ENCODE measurements around the gene ZBTB47.

DNA sequence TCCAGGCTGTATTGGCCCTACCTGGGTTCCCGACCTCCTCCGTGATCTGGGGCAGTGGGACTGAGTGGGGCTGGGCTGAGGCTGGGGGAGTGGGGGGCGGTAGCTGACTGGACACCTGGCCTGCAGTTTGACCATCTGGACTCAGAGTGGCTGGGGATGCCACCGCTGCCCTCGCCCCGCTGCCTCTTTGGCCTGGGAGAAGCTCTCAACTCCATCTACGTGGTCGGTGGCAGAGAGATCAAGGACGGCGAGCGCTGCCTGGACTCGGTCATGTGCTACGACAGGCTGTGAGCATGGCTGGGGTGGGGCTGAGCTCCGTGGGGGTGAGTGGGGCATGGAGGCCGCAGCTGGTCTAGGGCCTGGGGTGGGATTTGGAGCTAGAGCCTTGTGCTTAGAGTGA, 34.5 kb downstream of the ZBTB47 start:
- TF ChIP-seq, protein P1, sequence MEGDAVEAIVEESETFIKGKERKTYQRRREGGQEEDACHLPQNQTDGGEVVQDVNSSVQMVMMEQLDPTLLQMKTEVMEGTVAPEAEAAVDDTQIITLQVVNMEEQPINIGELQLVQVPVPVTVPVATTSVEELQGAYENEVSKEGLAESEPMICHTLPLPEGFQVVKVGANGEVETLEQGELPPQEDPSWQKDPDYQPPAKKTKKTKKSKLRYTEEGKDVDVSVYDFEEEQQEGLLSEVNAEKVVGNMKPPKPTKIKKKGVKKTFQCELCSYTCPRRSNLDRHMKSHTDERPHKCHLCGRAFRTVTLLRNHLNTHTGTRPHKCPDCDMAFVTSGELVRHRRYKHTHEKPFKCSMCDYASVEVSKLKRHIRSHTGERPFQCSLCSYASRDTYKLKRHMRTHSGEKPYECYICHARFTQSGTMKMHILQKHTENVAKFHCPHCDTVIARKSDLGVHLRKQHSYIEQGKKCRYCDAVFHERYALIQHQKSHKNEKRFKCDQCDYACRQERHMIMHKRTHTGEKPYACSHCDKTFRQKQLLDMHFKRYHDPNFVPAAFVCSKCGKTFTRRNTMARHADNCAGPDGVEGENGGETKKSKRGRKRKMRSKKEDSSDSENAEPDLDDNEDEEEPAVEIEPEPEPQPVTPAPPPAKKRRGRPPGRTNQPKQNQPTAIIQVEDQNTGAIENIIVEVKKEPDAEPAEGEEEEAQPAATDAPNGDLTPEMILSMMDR (IDR thresholded peaks at IDR 0.05): no peak
- TF ChIP-seq EZH2 (IDR thresholded peaks at IDR 0.05): no peak
- no peak for TF ChIP-seq EZH2phosphoT487 (IDR thresholded peaks at IDR 0.05)

Data from neural progenitor cell (in vitro differentiated cells).